HCT116 (cell line): ENCODE results near the gene PDE4D. TPM values are rescaled to one million over a fixed set of nuclear protein-coding genes. Genes with fewer than 3 reads are reported as not detected.

Experiments used
- ATAC-seq: fragments of 200-7000 bp; cut with Tn5 transposase; 2 replicates; pipeline ENCODE4 v1.9.1; 2020; ENCODE audit warnings: mild to moderate bottlenecking, moderate library complexity
- BruUV-seq: library from RNA; stranded (reverse); fragments of 400-500 nt; replicated peaks from 2 replicates; lab custom pipeline; 2021; lab: Mats Ljungman, UMichigan
- CTCF ChIA-PET: fragments of 300-600 bp; sonication (Branson Sonifier 250); formaldehyde crosslinking; loops from one replicate; lab custom pipeline; 2021; ENCODE audit warnings: antibody characterized with exemption; lab: Charles Lee
- POLR2A ChIA-PET: fragments of 300-600, 350-600 bp; sonication (Branson Sonifier 250); formaldehyde crosslinking; loops from one replicate; lab custom pipeline; 2021; ENCODE audit warnings: antibody characterized with exemption; lab: Charles Lee
- RAD21 ChIA-PET, 2 experiments: fragments of 300-600 bp; sonication (Branson Sonifier 250); formaldehyde crosslinking; loops; one replicate each; lab custom pipeline; 2023; ENCODE audit warnings: low total read pairs in 2 of 2; ENCODE audit not compliant: uncharacterized antibody in 2 of 2, unreplicated experiment in 2 of 2, low non-redundant PET in 1 of 2; lab: Charles Lee
- DNase-seq: peaks from one replicate; pipeline ENCODE4 v3.0.0-alpha.2; 2010; ENCODE audit warnings: low read depth, low spot score
- H2AFZ ChIP-seq: fragments of 200-600 bp; shearing (Covaris generic), sonication (generic); 2 replicates; pipeline ENCODE4 v1.6.1; 2017; ENCODE audit warnings: low read depth, mixed run types, mixed read lengths, antibody characterized with exemption, low read length; ENCODE audit not compliant: poor library complexity, severe bottlenecking
- H3K27ac ChIP-seq: 2 replicates; pipeline ENCODE4 v1.5.1; 2012; ENCODE audit warnings: low read depth, low read length
- H3K27me3 ChIP-seq: fragments of 200-600 bp; sonication (generic); 2 replicates; pipeline ENCODE4 v1.6.1; 2016; ENCODE audit warnings: mixed run types, low read length, mixed read lengths; ENCODE audit not compliant: insufficient read depth
- H3K36me3 ChIP-seq, 2 experiments: fragments of 200-500 bp in 1 of 2; fragments of 200-600 bp in 1 of 2; sonication (Bioruptor generic) in 1 of 2; sonication (generic) in 1 of 2; 2 replicates each; pipeline versions ENCODE4 v1.5.1 to v1.6.1; 2014 to 2016; ENCODE audit warnings: low read length in 2 of 2, inconsistent platforms in 1 of 2, mixed read lengths in 1 of 2, mixed run types in 1 of 2; ENCODE audit not compliant: insufficient read depth in 2 of 2, control insufficient read depth in 1 of 2
- H3K4me1 ChIP-seq, 2 experiments: fragments of 200-600 bp in 1 of 2; sonication (generic) in 1 of 2; 2 replicates each; pipeline versions ENCODE4 v1.5.1 to v1.6.1; 2012 to 2017; ENCODE audit warnings: low read length in 2 of 2, inconsistent platforms in 1 of 2, mild to moderate bottlenecking in 1 of 2, mixed read lengths in 1 of 2, mixed run types in 1 of 2, moderate library complexity in 1 of 2; ENCODE audit not compliant: insufficient read depth in 2 of 2, control insufficient read depth in 1 of 2
- H3K4me2 ChIP-seq: fragments of 200-600 bp; sonication (generic); 2 replicates; pipeline ENCODE4 v1.6.1; 2017; ENCODE audit warnings: mixed run types, low read length, mixed read lengths
- H3K4me3 ChIP-seq, 2 experiments: fragments of 200-600 bp in 1 of 2; sonication (generic) in 1 of 2; replicated peaks in 1 of 2; 2 replicates each; pipeline ENCODE4 v1.5.1; 2011 to 2016; ENCODE audit warnings: low read length in 2 of 2, control low read depth in 1 of 2, low read depth in 1 of 2, mild to moderate bottlenecking in 1 of 2, mixed read lengths in 1 of 2, mixed run types in 1 of 2
- H3K79me2 ChIP-seq: fragments of 200-600 bp; sonication (generic); 2 replicates; pipeline ENCODE4 v1.6.1; 2017; ENCODE audit warnings: mild to moderate bottlenecking, mixed run types, low read length, moderate library complexity, mixed read lengths; ENCODE audit not compliant: insufficient read depth
- H3K9ac ChIP-seq: fragments of 200-600 bp; sonication (generic); 2 replicates; pipeline ENCODE4 v1.6.1; 2016; ENCODE audit warnings: low read length, mixed read lengths
- H3K9me2 ChIP-seq: fragments of 200-600 bp; sonication (generic), shearing (Covaris generic); 2 replicates; pipeline ENCODE4 v1.6.1; 2017; ENCODE audit warnings: mixed run types, mild to moderate bottlenecking, moderate library complexity; ENCODE audit not compliant: insufficient read depth
- H3K9me3 ChIP-seq, 2 experiments: fragments of 200-500 bp in 1 of 2; fragments of 200-600 bp in 1 of 2; sonication (Bioruptor generic) in 1 of 2; sonication (generic) in 1 of 2; 2 replicates each; pipeline ENCODE4 v1.6.1; 2014 to 2017; ENCODE audit warnings: low read length in 2 of 2, mixed read lengths in 2 of 2, inconsistent platforms in 1 of 2, low read depth in 1 of 2, mild to moderate bottlenecking in 1 of 2, mixed run types in 1 of 2, moderate library complexity in 1 of 2; ENCODE audit not compliant: control insufficient read depth in 1 of 2, insufficient read depth in 1 of 2
- H4K20me1 ChIP-seq: fragments of 200-600 bp; sonication (generic), shearing (Covaris generic); 2 replicates; pipeline ENCODE4 v1.6.1; 2017; ENCODE audit warnings: mixed run types, mild to moderate bottlenecking, moderate library complexity; ENCODE audit not compliant: insufficient read depth
- ATF3 ChIP-seq: IDR thresholded peaks from 2 replicates; pipeline ENCODE4 v1.6.1; 2012
- CTCF ChIP-seq, 3 experiments: fragments of 200-600 bp in 1 of 3; sonication (generic) in 1 of 3; IDR thresholded peaks in 2 of 3; conservative IDR thresholded peaks in 1 of 3; 2 replicates each; pipeline ENCODE4 v1.5.1; 2012 to 2017; ENCODE audit warnings: low read depth in 2 of 3, low read length in 2 of 3, antibody characterized with exemption in 1 of 3, borderline replicate concordance in 1 of 3, control low read depth in 1 of 3, mild to moderate bottlenecking in 1 of 3, mixed read lengths in 1 of 3, mixed run types in 1 of 3, moderate library complexity in 1 of 3; ENCODE audit not compliant: insufficient read depth in 1 of 3
- EGR1 ChIP-seq: IDR thresholded peaks from 2 replicates; pipeline ENCODE4 v1.6.1; 2012; ENCODE audit warnings: low read depth
- EZH2phosphoT487 ChIP-seq: fragments of 200-600 bp; IDR thresholded peaks from 2 replicates; pipeline ENCODE4 v1.6.1; 2018; ENCODE audit warnings: antibody characterized with exemption, borderline replicate concordance
- FOSL1 ChIP-seq: IDR thresholded peaks from 2 replicates; pipeline ENCODE4 v1.6.1; 2012; ENCODE audit warnings: low read depth
- JUND ChIP-seq: IDR thresholded peaks from 2 replicates; pipeline ENCODE4 v1.6.1; 2012
- MAX ChIP-seq: IDR thresholded peaks from 2 replicates; pipeline ENCODE4 v1.6.1; 2012
- POLR2A ChIP-seq: IDR thresholded peaks from 2 replicates; pipeline ENCODE4 v1.7.0; 2011; ENCODE audit warnings: borderline replicate concordance; ENCODE audit not compliant: insufficient read depth, insufficient read length; ENCODE audit errors: extremely low read depth
- SRF ChIP-seq: IDR thresholded peaks from 2 replicates; pipeline ENCODE4 v1.6.1; 2012; ENCODE audit warnings: low read depth
- ZBTB33 ChIP-seq: IDR thresholded peaks from 2 replicates; pipeline ENCODE4 v1.6.1; 2011; ENCODE audit warnings: mild to moderate bottlenecking, low read length, moderate library complexity; ENCODE audit not compliant: insufficient replicate concordance; ENCODE audit errors: extremely low read depth
- ZFX ChIP-seq: fragments of 450-650 bp; IDR thresholded peaks from 2 replicates; pipeline ENCODE4 v1.6.1; 2017
- intact Hi-C: fragments of 100-400 bp; cut with micrococcal nuclease; formaldehyde crosslinking; loops from 2 replicates; pipeline ENCODE4 v1.10.0; 2022
- total RNA-seq: library from RNA; stranded (reverse); gene quantifications from one replicate; pipeline ENCODE4 v1.2.1, GENCODE V29; 2021; ENCODE audit not compliant: unreplicated experiment

Gene PDE4D
- total RNA-seq, 1 experiment from 2014 or later = 1.1 TPM

GRCh38 chr5:59616413-59616812 is 277.1 kb downstream of the PDE4D start:
- Histone ChIP-seq H2AFZ (no peak overlapping the region), H3K4me2 (no peak overlapping the region), H4K20me1 (no peaks in the 10 kb centered on the region), H3K36me3 (no peaks in the 10 kb centered on the region), H3K4me1 (no peaks in the 10 kb centered on the region), H3K9ac (no peak overlapping the region), H3K79me2 (no peaks in the 10 kb centered on the region), H3K27me3 (no peaks in the 10 kb centered on the region), H3K9me2 (no peaks in the 10 kb centered on the region), H3K9me3 (no peaks in the 10 kb centered on the region), H3K27ac (no peak overlapping the region), H3K4me3 (no peak overlapping the region)
- DNase-seq (no peak), ATAC-seq (no peak)
- TF ChIP-seq SRF (no peak), JUND (no peak), MAX (no peak), FOSL1 (no peak), ZFX (no peak), POLR2A (no peak), CTCF (IDR thresholded peaks at IDR 0.05 in 2 of 3, conservative IDR thresholded peaks at IDR 0.05 in 1 of 3; ENCODE audit: borderline replicate concordance in 1 of 3, insufficient read depth in 1 of 3, low read depth in 2 of 3, low read length in 2 of 3) (no peak), EZH2phosphoT487 (no peak), EGR1 (no peak), ATF3 (no peak), ZBTB33 (no peak)
- intact Hi-C loops = no loop called here
- BruUV-seq = no TSS peak
- ChIA-PET CTCF (no interaction called here), POLR2A (no interaction called here), RAD21 (no interaction called here)
